K562 (cell line): ENCODE data around the gene CERS6. TPM values are rescaled to one million over a fixed set of nuclear protein-coding genes. Genes with fewer than 3 reads are reported as not detected.
A peak's percentile ranks its signal among the peaks of the same experiment; 100 is the strongest.

Experiments used
- ARNT ChIP-seq, 2 experiments: fragments of 450-650 bp; IDR thresholded peaks; 2 replicates each; pipeline ENCODE4 v1.6.1; 2016; ENCODE audit warnings: mild to moderate bottlenecking in 1 of 2
- CCAR2 ChIP-seq: fragments of 200-400 bp; formaldehyde crosslinking; IDR thresholded peaks from 2 replicates; pipeline ENCODE4 v1.6.1; 2017; ENCODE audit warnings: mild to moderate bottlenecking, low read depth, low read length
- CREB1 ChIP-seq, 2 experiments: sonication (generic) in 1 of 2; formaldehyde crosslinking in 1 of 2; IDR thresholded peaks; 2 replicates each; pipeline versions ENCODE4 v1.6.1 to v1.8.0; 2012 to 2022; ENCODE audit warnings: inconsistent platforms in 1 of 2, mild to moderate bottlenecking in 1 of 2, missing genetic modification reagents in 1 of 2, moderate library complexity in 1 of 2
- CREB3 ChIP-seq: fragments of 450-650 bp; conservative IDR thresholded peaks from 2 replicates; pipeline ENCODE4 v1.6.1; 2016; ENCODE audit warnings: missing genetic modification characterization, low read depth, mild to moderate bottlenecking, missing compliant biosample characterization, moderate library complexity
- DMBX1 ChIP-seq: fragments of 250-450 bp; sonication (Bioruptor Pico); IDR thresholded peaks from 2 replicates; pipeline ENCODE4 v1.8.0; 2022; ENCODE audit warnings: inconsistent platforms, mild to moderate bottlenecking, moderate library complexity, borderline replicate concordance
- FOXA3 ChIP-seq, 2 experiments: fragments of 450-650 bp in 1 of 2; sonication (generic) in 1 of 2; formaldehyde crosslinking; IDR thresholded peaks in 1 of 2; conservative IDR thresholded peaks in 1 of 2; 2 replicates each; pipeline versions ENCODE4 v1.4.0 to v1.8.0; 2020 to 2022; ENCODE audit warnings: mild to moderate bottlenecking in 2 of 2, missing genetic modification reagents in 1 of 2
- HCFC1 ChIP-seq: IDR thresholded peaks from 2 replicates; pipeline ENCODE4 v1.6.1; 2012; ENCODE audit warnings: low read depth, low read length, improper control_type of control experiment
- ILK ChIP-seq: fragments of 450-650 bp; IDR thresholded peaks from 2 replicates; pipeline ENCODE4 v1.6.1; 2016; ENCODE audit warnings: missing genetic modification characterization, low read depth, mild to moderate bottlenecking, missing compliant biosample characterization, moderate library complexity, borderline replicate concordance
- KLF16 ChIP-seq: IDR thresholded peaks from 2 replicates; pipeline ENCODE4 v1.6.1; 2016; ENCODE audit warnings: antibody characterized with exemption
- LARP7 ChIP-seq: fragments of 450-650 bp; IDR thresholded peaks from 2 replicates; pipeline ENCODE4 v1.6.1; 2016
- MYC ChIP-seq, 2 experiments: fragments of 250-450 bp in 1 of 2; sonication (Bioruptor Pico) in 1 of 2; IDR thresholded peaks; 2 replicates each; pipeline versions ENCODE4 v1.5.1 to v1.6.1; 2012 to 2021; ENCODE audit warnings: low read depth in 2 of 2, borderline replicate concordance in 1 of 2, improper control_type of control experiment in 1 of 2, low read length in 1 of 2, mild to moderate bottlenecking in 1 of 2, moderate library complexity in 1 of 2
- PCBP2 ChIP-seq: fragments of 200-400 bp; formaldehyde crosslinking; IDR thresholded peaks from 2 replicates; pipeline ENCODE4 v1.6.1; 2018; ENCODE audit warnings: low read length, low read depth, mild to moderate bottlenecking, moderate library complexity; ENCODE audit not compliant: poor library complexity, severe bottlenecking
- RBM17 ChIP-seq: fragments of 200-400 bp; formaldehyde crosslinking; IDR thresholded peaks from 2 replicates; pipeline ENCODE4 v1.6.1; 2017; ENCODE audit warnings: low read depth, mild to moderate bottlenecking, low read length, borderline replicate concordance
- SMARCE1 ChIP-seq: fragments of 450-650 bp; IDR thresholded peaks from 2 replicates; pipeline ENCODE4 v1.7.1; 2016; ENCODE audit warnings: mild to moderate bottlenecking
- SREBF1 ChIP-seq: fragments of 150-350 bp; IDR thresholded peaks from 2 replicates; pipeline ENCODE4 v1.6.1; 2014; ENCODE audit warnings: antibody characterized with exemption, low read depth, low read length, borderline replicate concordance
- TARDBP ChIP-seq: fragments of 450-650 bp; IDR thresholded peaks from 2 replicates; pipeline ENCODE4 v1.6.1; 2016
- ZKSCAN3 ChIP-seq: fragments of 250-450 bp; sonication (Bioruptor Pico); IDR thresholded peaks from 2 replicates; pipeline ENCODE4 v1.4.0; 2020
- ZNF655 ChIP-seq: fragments of 250-450 bp; sonication (Bioruptor Pico); IDR thresholded peaks from 2 replicates; pipeline ENCODE4 v1.5.0; 2021
- polyA plus RNA-seq, 8 experiments: library from polyadenylated mRNA; depleted of rRNA in 4 of 8; stranded (reverse) in 5 of 8; unstranded in 3 of 8; fragments of >200 nt; fragmentation: Nextera tagmentation in 2 of 8; fragmentation: Illumina TruSeq in 1 of 8; extraction: Ambion mirVana in 2 of 8; extraction: Trizol in 1 of 8; gene quantifications; 2 replicates each; pipeline versions ENCODE4 v1.2.1 to v1.2.3, GENCODE V29; 2011 to 2014; ENCODE audit warnings: inconsistent platforms in 1 of 8, missing spikeins in 1 of 8
- total RNA-seq, 7 experiments: library from RNA; depleted of rRNA in 6 of 7; stranded (reverse); fragments of >200 nt in 6 of 7; fragmentation: Illumina TruSeq in 2 of 7; extraction: Trizol in 2 of 7; gene quantifications; 2 replicates each; pipeline versions ENCODE4 v1.2.1 to v1.2.3, GENCODE V29; 2011 to 2021; ENCODE audit warnings: low replicate concordance in 1 of 7
- TF ChIP-seq, protein P1 (sequence below), 3 experiments: fragments of 200-800 bp in 1 of 3; fragments of 250-450 bp in 1 of 3; fragments of 450-650 bp in 1 of 3; sonication (Bioruptor Pico) in 1 of 3; sonication (Bioruptor generic) in 1 of 3; formaldehyde crosslinking in 1 of 3; IDR thresholded peaks; 2 replicates each; pipeline versions ENCODE4 v1.6.1 to v1.8.0; 2016 to 2022; ENCODE audit warnings: mild to moderate bottlenecking in 2 of 3, missing genetic modification characterization in 2 of 3, missing compliant biosample characterization in 1 of 3, moderate library complexity in 1 of 3
- TF ChIP-seq, protein P2 (sequence below): fragments of 450-650 bp; IDR thresholded peaks from 2 replicates; pipeline ENCODE4 v1.6.1; 2017; ENCODE audit warnings: mild to moderate bottlenecking, moderate library complexity

The CERS6 gene
- total and polyA plus RNA-seq, 9 of the 15 experiments (the other 6 are each of a cell fraction or from before 2014, with no cell fraction given) = 1.6 to 13.6 (median 11.4) TPM

DNA sequence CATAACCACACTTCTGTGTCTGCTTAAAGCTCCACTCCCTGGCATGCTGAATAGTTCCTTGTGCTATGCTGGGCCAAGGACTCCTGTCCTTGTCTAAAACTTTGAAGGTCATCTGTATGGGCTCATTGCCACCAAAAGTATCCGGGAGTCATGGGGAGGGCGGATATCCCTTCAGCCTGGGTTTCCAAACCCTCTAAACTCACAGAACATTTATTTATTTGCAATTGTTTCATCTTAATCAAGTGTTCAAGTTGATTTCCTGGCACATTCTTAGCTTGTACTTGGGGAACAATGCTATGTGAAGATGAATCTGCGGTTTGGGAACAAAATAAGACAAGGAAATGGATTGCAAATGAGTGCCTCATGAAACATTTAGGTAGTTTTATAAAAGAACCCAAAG lies 348.1 kb downstream of the CERS6 start (continued):
- TF ChIP-seq, protein P1, sequence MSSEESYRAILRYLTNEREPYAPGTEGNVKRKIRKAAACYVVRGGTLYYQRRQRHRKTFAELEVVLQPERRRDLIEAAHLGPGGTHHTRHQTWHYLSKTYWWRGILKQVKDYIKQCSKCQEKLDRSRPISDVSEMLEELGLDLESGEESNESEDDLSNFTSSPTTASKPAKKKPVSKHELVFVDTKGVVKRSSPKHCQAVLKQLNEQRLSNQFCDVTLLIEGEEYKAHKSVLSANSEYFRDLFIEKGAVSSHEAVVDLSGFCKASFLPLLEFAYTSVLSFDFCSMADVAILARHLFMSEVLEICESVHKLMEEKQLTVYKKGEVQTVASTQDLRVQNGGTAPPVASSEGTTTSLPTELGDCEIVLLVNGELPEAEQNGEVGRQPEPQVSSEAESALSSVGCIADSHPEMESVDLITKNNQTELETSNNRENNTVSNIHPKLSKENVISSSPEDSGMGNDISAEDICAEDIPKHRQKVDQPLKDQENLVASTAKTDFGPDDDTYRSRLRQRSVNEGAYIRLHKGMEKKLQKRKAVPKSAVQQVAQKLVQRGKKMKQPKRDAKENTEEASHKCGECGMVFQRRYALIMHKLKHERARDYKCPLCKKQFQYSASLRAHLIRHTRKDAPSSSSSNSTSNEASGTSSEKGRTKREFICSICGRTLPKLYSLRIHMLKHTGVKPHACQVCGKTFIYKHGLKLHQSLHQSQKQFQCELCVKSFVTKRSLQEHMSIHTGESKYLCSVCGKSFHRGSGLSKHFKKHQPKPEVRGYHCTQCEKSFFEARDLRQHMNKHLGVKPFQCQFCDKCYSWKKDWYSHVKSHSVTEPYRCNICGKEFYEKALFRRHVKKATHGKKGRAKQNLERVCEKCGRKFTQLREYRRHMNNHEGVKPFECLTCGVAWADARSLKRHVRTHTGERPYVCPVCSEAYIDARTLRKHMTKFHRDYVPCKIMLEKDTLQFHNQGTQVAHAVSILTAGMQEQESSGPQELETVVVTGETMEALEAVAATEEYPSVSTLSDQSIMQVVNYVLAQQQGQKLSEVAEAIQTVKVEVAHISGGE (CRISPR knock-in tag; IDR thresholded peaks at IDR 0.05) = no peak
- no peak for TF ChIP-seq TARDBP
- TF ChIP-seq DMBX1 (CRISPR knock-in tag) = peak; percentile 53; the same call in 1 of the 2 replicates
- peak in 1 of 2 experiments; percentile 58; a peak in 1 of 4 replicates for TF ChIP-seq FOXA3 (CRISPR knock-in tag; conservative IDR thresholded peaks at IDR 0.05 in 1 of 2, IDR thresholded peaks at IDR 0.05 in 1 of 2)
- peak; percentile 27; the same call in 1 of the 2 replicates for TF ChIP-seq MYC (IDR thresholded peaks at IDR 0.05; ENCODE audit: low read depth, low read length)
- no peak for TF ChIP-seq MYC (CRISPR knock-in tag; IDR thresholded peaks at IDR 0.05; ENCODE audit: borderline replicate concordance, low read depth)
- no peak for TF ChIP-seq KLF16
- TF ChIP-seq ZKSCAN3 (CRISPR knock-in tag) = no peak
- TF ChIP-seq LARP7 = no peak
- TF ChIP-seq CREB1 (IDR thresholded peaks at IDR 0.05) = no peak
- no peak for TF ChIP-seq CREB1 (CRISPR knock-in tag; IDR thresholded peaks at IDR 0.05)
- no peak for TF ChIP-seq CCAR2
- TF ChIP-seq HCFC1 = no peak
- TF ChIP-seq ILK (tag) = no peak
- no peak for TF ChIP-seq ARNT (IDR thresholded peaks at IDR 0.05)
- TF ChIP-seq, protein P2, sequence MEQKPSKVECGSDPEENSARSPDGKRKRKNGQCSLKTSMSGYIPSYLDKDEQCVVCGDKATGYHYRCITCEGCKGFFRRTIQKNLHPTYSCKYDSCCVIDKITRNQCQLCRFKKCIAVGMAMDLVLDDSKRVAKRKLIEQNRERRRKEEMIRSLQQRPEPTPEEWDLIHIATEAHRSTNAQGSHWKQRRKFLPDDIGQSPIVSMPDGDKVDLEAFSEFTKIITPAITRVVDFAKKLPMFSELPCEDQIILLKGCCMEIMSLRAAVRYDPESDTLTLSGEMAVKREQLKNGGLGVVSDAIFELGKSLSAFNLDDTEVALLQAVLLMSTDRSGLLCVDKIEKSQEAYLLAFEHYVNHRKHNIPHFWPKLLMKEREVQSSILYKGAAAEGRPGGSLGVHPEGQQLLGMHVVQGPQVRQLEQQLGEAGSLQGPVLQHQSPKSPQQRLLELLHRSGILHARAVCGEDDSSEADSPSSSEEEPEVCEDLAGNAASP = no peak
- no peak for TF ChIP-seq PCBP2
- TF ChIP-seq RBM17 = no peak
- TF ChIP-seq CREB3 (tag) = 0 out of 2 replicates have a peak, but pooled peaks have one; percentile 53
- 0 out of 2 replicates have a peak, but pooled peaks have one; percentile 15 for TF ChIP-seq SMARCE1
- no peak for TF ChIP-seq ZNF655 (CRISPR knock-in tag)
- TF ChIP-seq SREBF1 = no peak
